ENCODE measurements around the gene KHDC4. TPM values are rescaled to one million over a fixed set of nuclear protein-coding genes. Genes with fewer than 3 reads are reported as not detected.

The KHDC4 gene
- total and polyA plus RNA-seq, 2 experiments from 2014 or later: 15.7 to 40.3 TPM

GRCh38 chr1:155960081-155960745 is 26.0 kb upstream of the KHDC4 start:
- Histone ChIP-seq H3K36me3 (replicated peaks; ENCODE audit: insufficient read depth, low read depth) (no peaks in the 10 kb centered on the region), H2AFZ (no peak overlapping the region), H3K79me2 (no peaks in the 10 kb centered on the region), H3K4me3 (no peak overlapping the region), H3K27me3 (no peaks in the 10 kb centered on the region), H3K4me2 (no peak overlapping the region), H3K27ac (no peak overlapping the region), H3K9me3 (ENCODE audit: low read depth) (no peaks in the 10 kb centered on the region), H4K20me1 (ENCODE audit: insufficient read depth, poor library complexity, severe bottlenecking) (no peaks in the 10 kb centered on the region), H3K9me2 (replicated peaks; ENCODE audit: insufficient read depth) (no peaks in the 10 kb centered on the region), H3K4me1 (ENCODE audit: insufficient read depth) (no peaks in the 10 kb centered on the region)
- 84% methylated on average over 3 of the region's 3 CpGs for WGBS (ENCODE audit: low lambda C conversion rate, missing lambda C conversion rate)
- no peak for DNase-seq (ENCODE audit: low spot score)
- no peak for TF ChIP-seq CTCF (IDR thresholded peaks at IDR 0.05; ENCODE audit: poor library complexity)
- no peak for TF ChIP-seq EZH2 (IDR thresholded peaks at IDR 0.05; ENCODE audit: borderline replicate concordance)
- no peak for TF ChIP-seq EZH2phosphoT487 (IDR thresholded peaks at IDR 0.05; ENCODE audit: low read depth, severe bottlenecking, unreplicated experiment)

GRCh38 chr1:155957411-155957915 is 23.2 kb upstream of the KHDC4 start:
- H3K79me2 ChIP-seq: no peaks in the 10 kb centered on the region
- WGBS (ENCODE audit: low lambda C conversion rate, missing lambda C conversion rate): 98% methylated on average over 12 of the region's 12 CpGs
- no peak overlapping the region for H3K27ac ChIP-seq
- no peaks in the 10 kb centered on the region for H3K36me3 ChIP-seq (replicated peaks; ENCODE audit: insufficient read depth, low read depth)
- H3K9me3 ChIP-seq (ENCODE audit: low read depth): no peaks in the 10 kb centered on the region
- no peak for DNase-seq (ENCODE audit: low spot score)
- no peaks in the 10 kb centered on the region for H3K9me2 ChIP-seq (replicated peaks; ENCODE audit: insufficient read depth)
- no peak overlapping the region for H3K4me2 ChIP-seq
- no peaks in the 10 kb centered on the region for H4K20me1 ChIP-seq (ENCODE audit: insufficient read depth, poor library complexity, severe bottlenecking)
- no peak for TF ChIP-seq EZH2 (IDR thresholded peaks at IDR 0.05; ENCODE audit: borderline replicate concordance)
- TF ChIP-seq CTCF (IDR thresholded peaks at IDR 0.05; ENCODE audit: poor library complexity): no peak
- TF ChIP-seq EZH2phosphoT487 (IDR thresholded peaks at IDR 0.05; ENCODE audit: low read depth, severe bottlenecking, unreplicated experiment): no peak
- H2AFZ ChIP-seq: no peak overlapping the region
- no peaks in the 10 kb centered on the region for H3K27me3 ChIP-seq
- no peak overlapping the region for H3K4me3 ChIP-seq
- H3K4me1 ChIP-seq (ENCODE audit: insufficient read depth): no peaks in the 10 kb centered on the region

- H4K20me1 ChIP-seq (ENCODE audit: insufficient read depth, poor library complexity, severe bottlenecking): no peaks in the 10 kb centered on the region
- TF ChIP-seq EZH2 (IDR thresholded peaks at IDR 0.05; ENCODE audit: borderline replicate concordance) (no peak), EZH2phosphoT487 (IDR thresholded peaks at IDR 0.05; ENCODE audit: low read depth, severe bottlenecking, unreplicated experiment) (no peak), CTCF (IDR thresholded peaks at IDR 0.05; ENCODE audit: poor library complexity) (no peak)
- H3K9me3 ChIP-seq (ENCODE audit: low read depth): no peaks in the 10 kb centered on the region
- H2AFZ ChIP-seq: no peak overlapping the region
- H3K27me3 ChIP-seq: no peaks in the 10 kb centered on the region
- no peaks in the 10 kb centered on the region for H3K36me3 ChIP-seq (replicated peaks; ENCODE audit: insufficient read depth, low read depth)
- H3K79me2 ChIP-seq: no peaks in the 10 kb centered on the region
- H3K4me2 ChIP-seq: no peak overlapping the region
- no peaks in the 10 kb centered on the region for H3K9me2 ChIP-seq (replicated peaks; ENCODE audit: insufficient read depth)
- no peak for DNase-seq (ENCODE audit: low spot score)
- no peak overlapping the region for H3K27ac ChIP-seq
- WGBS (ENCODE audit: low lambda C conversion rate, missing lambda C conversion rate): 96% methylated on average over 3 of the region's 3 CpGs
- no peaks in the 10 kb centered on the region for H3K4me1 ChIP-seq (ENCODE audit: insufficient read depth)
- no peak overlapping the region for H3K4me3 ChIP-seq
Observed at GRCh38 chr1:155954645-155955044, 20.4 kb upstream of the KHDC4 start.

Data from hepatocyte (in vitro differentiated cells).